Loucy (cell line): ENCODE results near the gene FGR.

Source experiments
- H2AFZ ChIP-seq: fragments of 200-600 bp; sonication (generic); 2 replicates; pipeline ENCODE4 v1.6.0; 2016; ENCODE audit warnings: antibody characterized with exemption, mild to moderate bottlenecking, low read length, moderate library complexity
- H3F3A ChIP-seq: fragments of 200-600 bp; 2 replicates; pipeline ENCODE4 v1.6.0; 2016; ENCODE audit warnings: antibody characterized with exemption, low read depth, mild to moderate bottlenecking
- H3K27me3 ChIP-seq: fragments of 200-600 bp; sonication (generic); 2 replicates; pipeline ENCODE4 v1.6.1; 2014; ENCODE audit warnings: low read length, mild to moderate bottlenecking; ENCODE audit not compliant: insufficient read depth, poor library complexity, severe bottlenecking
- H3K36me3 ChIP-seq: fragments of 200-600 bp; sonication (generic); 2 replicates; pipeline ENCODE4 v1.6.1; 2016; ENCODE audit warnings: low read length; ENCODE audit not compliant: insufficient read depth
- H3K4me1 ChIP-seq: fragments of 200-600 bp; sonication (generic); 2 replicates; pipeline ENCODE4 v1.5.1; 2014; ENCODE audit warnings: low read length, mild to moderate bottlenecking; ENCODE audit not compliant: insufficient read depth, poor library complexity, severe bottlenecking
- H3K4me2 ChIP-seq: fragments of 200-600 bp; sonication (generic); 2 replicates; pipeline ENCODE4 v1.6.0; 2014; ENCODE audit warnings: antibody characterized with exemption, low read length, low read depth, mild to moderate bottlenecking; ENCODE audit not compliant: poor library complexity, severe bottlenecking
- H3K4me3 ChIP-seq: fragments of 200-600 bp; sonication (generic); 2 replicates; pipeline ENCODE4 v1.5.1; 2014; ENCODE audit warnings: low read length, mild to moderate bottlenecking, mixed read lengths; ENCODE audit not compliant: poor library complexity, severe bottlenecking
- H3K79me2 ChIP-seq: fragments of 200-600 bp; sonication (generic); 2 replicates; pipeline ENCODE4 v1.6.1; 2014; ENCODE audit warnings: low read length; ENCODE audit not compliant: insufficient read depth
- H3K9ac ChIP-seq: fragments of 200-600 bp; sonication (generic); 2 replicates; pipeline ENCODE4 v1.6.0; 2014; ENCODE audit warnings: mild to moderate bottlenecking, low read depth, low read length, moderate library complexity; ENCODE audit not compliant: poor library complexity, severe bottlenecking
- H3K9me2 ChIP-seq: fragments of 200-600 bp; sonication (generic); replicated peaks from 2 replicates; pipeline ENCODE4 v1.6.1; 2016; ENCODE audit warnings: low read depth, low read length, mixed read lengths
- H3K9me3 ChIP-seq: fragments of 200-600 bp; sonication (generic); 2 replicates; pipeline ENCODE4 v1.6.1; 2014; ENCODE audit warnings: mild to moderate bottlenecking, antibody characterized with exemption, low read length, low read depth; ENCODE audit not compliant: insufficient read depth
- H4K20me1 ChIP-seq: fragments of 200-600 bp; sonication (generic); 2 replicates; pipeline ENCODE4 v1.6.0; 2014; ENCODE audit warnings: antibody characterized with exemption, low read length, mild to moderate bottlenecking; ENCODE audit not compliant: insufficient read depth, poor library complexity, severe bottlenecking
- CTCF ChIP-seq: fragments of 200-600 bp; sonication (generic); conservative IDR thresholded peaks from 2 replicates; pipeline ENCODE4 v1.5.1; 2014; ENCODE audit warnings: mild to moderate bottlenecking, antibody characterized with exemption, low read length
- EZH2phosphoT487 ChIP-seq: fragments of 200-600 bp; IDR thresholded peaks from 2 replicates; pipeline ENCODE4 v1.6.1; 2018; ENCODE audit warnings: antibody characterized with exemption, mild to moderate bottlenecking, moderate library complexity, borderline replicate concordance

Gene FGR

DNA sequence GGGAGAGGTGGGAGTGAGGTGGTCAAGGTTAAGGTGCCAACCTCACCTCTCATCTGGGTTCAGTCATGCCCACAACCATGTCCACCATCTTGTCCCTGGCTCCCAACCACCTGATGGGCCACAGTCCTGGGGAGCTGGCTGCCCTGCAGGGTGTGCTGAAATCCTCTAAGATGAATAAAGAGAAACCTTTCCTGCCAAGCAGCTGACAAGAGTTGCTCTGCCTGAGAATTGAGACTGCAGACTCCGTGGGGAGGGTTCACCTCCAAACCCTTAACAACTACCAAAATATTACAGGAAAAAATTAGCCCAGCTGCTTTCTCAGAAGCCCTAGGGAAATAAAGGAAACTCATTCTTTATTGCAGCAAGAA lies 15.2 kb upstream of the FGR start:
- H3K4me3 ChIP-seq: no peak overlapping the region
- H3F3A ChIP-seq: no peaks in the 10 kb centered on the region
- H3K27me3 ChIP-seq: no peaks in the 10 kb centered on the region
- H3K9ac ChIP-seq: peak overlapping the region; percentile 15
- no peaks in the 10 kb centered on the region for H3K9me2 ChIP-seq
- H3K79me2 ChIP-seq: no peaks in the 10 kb centered on the region
- no peaks in the 10 kb centered on the region for H4K20me1 ChIP-seq
- TF ChIP-seq CTCF (no peak), EZH2phosphoT487 (no peak)
- no peaks in the 10 kb centered on the region for H3K9me3 ChIP-seq
- no peaks in the 10 kb centered on the region for H3K36me3 ChIP-seq
- no peak overlapping the region for H3K4me2 ChIP-seq
- no peak overlapping the region for H2AFZ ChIP-seq
- peaks cover 12% of the 10 kb centered on the region for H3K4me1 ChIP-seq

- H3K4me2 ChIP-seq: no peak overlapping the region
- no peak overlapping the region for H2AFZ ChIP-seq
- TF ChIP-seq EZH2phosphoT487: no peak
- no peak for TF ChIP-seq CTCF
- H4K20me1 ChIP-seq: no peaks in the 10 kb centered on the region
- H3K4me3 ChIP-seq: no peak overlapping the region
- H3K9me2 ChIP-seq: no peaks in the 10 kb centered on the region
- H3K9ac ChIP-seq: no peak overlapping the region
- no peaks in the 10 kb centered on the region for H3K27me3 ChIP-seq
- H3K36me3 ChIP-seq: no peaks in the 10 kb centered on the region
- no peaks in the 10 kb centered on the region for H3K79me2 ChIP-seq
- no peaks in the 10 kb centered on the region for H3F3A ChIP-seq
- H3K4me1 ChIP-seq: peaks cover 12% of the 10 kb centered on the region
- no peaks in the 10 kb centered on the region for H3K9me3 ChIP-seq
Observed at GRCh38 chr1:27649306-27649635, 14.3 kb upstream of the FGR start.

DNA sequence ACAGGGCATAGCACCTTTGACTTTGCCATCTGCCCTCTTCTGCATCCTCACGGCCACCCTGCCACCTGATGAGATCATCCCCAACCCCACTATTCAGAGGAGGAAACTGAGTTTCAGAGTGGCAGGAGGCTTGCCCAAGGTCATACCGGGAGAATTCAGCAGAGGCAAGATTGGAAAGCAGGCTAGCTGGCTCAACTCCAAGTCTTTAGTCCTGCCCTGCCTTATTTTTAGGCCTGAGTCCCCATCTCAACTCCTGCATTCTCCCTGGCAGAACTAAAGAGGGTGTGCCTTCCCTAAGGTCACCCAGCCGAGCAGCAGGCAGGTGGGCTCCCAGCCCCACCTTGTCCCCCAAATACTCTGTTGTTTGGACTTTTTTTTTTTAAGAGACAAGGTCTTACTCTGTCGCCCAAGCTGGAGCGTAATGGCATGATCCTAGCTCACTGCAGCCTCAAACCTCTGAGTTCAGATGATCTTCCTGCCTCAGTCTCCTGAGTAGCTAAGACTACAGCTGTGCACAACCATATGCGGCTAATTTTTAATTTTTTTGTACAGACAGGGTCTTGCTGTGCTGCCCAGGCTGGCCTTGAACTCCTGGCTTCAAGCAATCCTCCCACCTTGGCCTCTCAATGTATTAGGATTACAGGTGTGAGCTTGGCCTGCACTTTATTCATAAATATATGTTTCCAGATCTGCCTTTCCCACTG lies 13.8 kb upstream of the FGR start:
- Histone ChIP-seq H3K9me2 (no peaks in the 10 kb centered on the region), H3F3A (no peaks in the 10 kb centered on the region), H3K36me3 (no peaks in the 10 kb centered on the region), H3K4me1 (peaks cover 15% of the 10 kb centered on the region), H2AFZ (no peak overlapping the region), H3K9ac (no peak overlapping the region), H3K27me3 (no peaks in the 10 kb centered on the region), H3K4me3 (no peak overlapping the region), H4K20me1 (no peaks in the 10 kb centered on the region), H3K79me2 (no peaks in the 10 kb centered on the region), H3K4me2 (no peak overlapping the region), H3K9me3 (no peaks in the 10 kb centered on the region)
- no peak for TF ChIP-seq CTCF
- no peak for TF ChIP-seq EZH2phosphoT487
